Measurements from ENCODE around the gene MED12.

DNA sequence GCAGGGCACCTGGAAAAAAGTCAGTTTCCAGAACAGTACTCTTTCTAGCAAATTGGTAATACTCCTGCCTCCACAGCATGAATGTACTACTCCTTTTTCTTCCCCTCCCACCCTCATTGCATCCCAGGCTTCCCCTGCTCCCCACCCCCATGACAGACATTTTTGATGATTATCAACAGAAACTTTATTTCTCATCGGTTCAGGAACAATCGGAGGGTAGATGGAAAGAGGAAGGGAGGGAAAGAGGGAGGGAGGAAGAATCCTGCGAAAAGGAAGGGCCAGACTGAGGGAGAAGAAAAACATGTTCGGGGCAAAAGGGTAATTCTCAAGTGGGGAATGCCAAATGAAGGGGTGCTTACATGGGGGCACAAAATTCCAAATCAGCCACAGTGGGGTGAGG, 11.2 kb upstream of the MED12 start:
- TF ChIP-seq GATA3 (IDR thresholded peaks at IDR 0.05; ENCODE audit: low read depth, low read length) (no peak), GATA2 (IDR thresholded peaks at IDR 0.05; ENCODE audit: low read depth, low read length) (no peak)
